Measurements from ENCODE around the gene DPPA5. TPM values are rescaled to one million over a fixed set of nuclear protein-coding genes. Genes with fewer than 3 reads are reported as not detected.

The DPPA5 gene
- total and polyA plus RNA-seq, 12 donors, result not detected

- Histone ChIP-seq H3K36me3 (replicated peaks in 1 of 2) (no peaks in the 10 kb centered on the region), H3K9me3 (replicated peaks in 1 of 3) (no peaks in the 10 kb centered on the region), H3K4me3 (no peak overlapping the region), H3K27ac (no peak overlapping the region), H3K4me1 (replicated peaks in 1 of 2) (no peaks in the 10 kb centered on the region), H3K27me3 (no peaks in the 10 kb centered on the region)
- intact Hi-C loops (cut with DNase I), result no loop called here
- TF ChIP-seq POLR2A (IDR thresholded peaks at IDR 0.05), result no peak
- TF ChIP-seq CTCF (IDR thresholded peaks at IDR 0.05), result no peak
- 90 to 94% (median 93%) methylated on average over 2 to 23 of the region's 23 CpGs for WGBS, 4 donors
- no peak for DNase-seq
Measured at GRCh38 chr6:73363537-73363875, 9.4 kb upstream of the DPPA5 start.

- DNase-seq, result no peak
- Histone ChIP-seq H3K4me3 (no peak overlapping the region), H3K9me3 (replicated peaks in 1 of 3) (no peaks in the 10 kb centered on the region), H3K4me1 (replicated peaks in 1 of 2) (no peaks in the 10 kb centered on the region), H3K36me3 (replicated peaks in 1 of 2) (no peaks in the 10 kb centered on the region), H3K27me3 (no peaks in the 10 kb centered on the region), H3K27ac (no peak overlapping the region)
- intact Hi-C loops (cut with DNase I), result no loop called here
- WGBS, 4 donors, result 90 to 98% (median 91%) methylated on average over 10 to 31 of the region's 31 CpGs
- no peak for TF ChIP-seq POLR2A (IDR thresholded peaks at IDR 0.05)
- TF ChIP-seq CTCF (IDR thresholded peaks at IDR 0.05), result no peak
Measured at GRCh38 chr6:73362869-73363536, 8.9 kb upstream of the DPPA5 start.

GRCh38 chr6:73362358-73362757 is 8.3 kb upstream of the DPPA5 start, which contains the start of gene KHDC3L:
KHDC3L (plus strand) TSS chr6:73362658; CDS start chr6:73362730, 72 bp downstream.
- intact Hi-C loops (cut with DNase I), result no loop called here
- WGBS, 4 donors, result 81 to 90% (median 89%) methylated on average over 19 to 23 of the region's 23 CpGs
- no peaks in the 10 kb centered on the region for H3K4me1 ChIP-seq (replicated peaks in 1 of 2)
- no peak for TF ChIP-seq POLR2A (IDR thresholded peaks at IDR 0.05)
- TF ChIP-seq CTCF (IDR thresholded peaks at IDR 0.05), result no peak
- H3K4me3 ChIP-seq, result no peak within 1 kb of the TSS
- H3K27ac ChIP-seq, result no peak within 1 kb of the TSS
- no peak for DNase-seq
- H3K9me3 ChIP-seq (replicated peaks in 1 of 3), result no peaks in the 10 kb centered on the region
- no peaks in the 10 kb centered on the region for H3K27me3 ChIP-seq
- H3K36me3 ChIP-seq (replicated peaks in 1 of 2), result no peaks in the 10 kb centered on the region

GRCh38 chr6:73349311-73349710 is 4.8 kb downstream of the DPPA5 start:
- no peak for TF ChIP-seq POLR2A (IDR thresholded peaks at IDR 0.05)
- TF ChIP-seq CTCF (IDR thresholded peaks at IDR 0.05), result no peak
- no peak overlapping the region for H3K4me3 ChIP-seq
- H3K27ac ChIP-seq, result no peak overlapping the region
- peaks cover 16% of the 10 kb centered on the region for H3K27me3 ChIP-seq
- WGBS, 4 donors, result 17 to 22% (median 19%) methylated on average over 6 of the region's 6 CpGs
- no peaks in the 10 kb centered on the region for H3K36me3 ChIP-seq (replicated peaks in 1 of 2)
- H3K9me3 ChIP-seq (replicated peaks in 1 of 3), result no peaks in the 10 kb centered on the region
- no peaks in the 10 kb centered on the region for H3K4me1 ChIP-seq (replicated peaks in 1 of 2)
- DNase-seq, result no peak
- intact Hi-C loops (cut with DNase I), result no loop called here
